GM12874 (cell line): ENCODE measurements around the gene TACO1.

Experiments
- TF ChIP-seq, protein P1 (sequence below): IDR thresholded peaks from 2 replicates; pipeline ENCODE4 v1.5.1; 2011; ENCODE audit warnings: low read depth, mild to moderate bottlenecking, control low read depth, low read length, moderate library complexity; ENCODE audit not compliant: insufficient read depth

TACO1 gene

DNA sequence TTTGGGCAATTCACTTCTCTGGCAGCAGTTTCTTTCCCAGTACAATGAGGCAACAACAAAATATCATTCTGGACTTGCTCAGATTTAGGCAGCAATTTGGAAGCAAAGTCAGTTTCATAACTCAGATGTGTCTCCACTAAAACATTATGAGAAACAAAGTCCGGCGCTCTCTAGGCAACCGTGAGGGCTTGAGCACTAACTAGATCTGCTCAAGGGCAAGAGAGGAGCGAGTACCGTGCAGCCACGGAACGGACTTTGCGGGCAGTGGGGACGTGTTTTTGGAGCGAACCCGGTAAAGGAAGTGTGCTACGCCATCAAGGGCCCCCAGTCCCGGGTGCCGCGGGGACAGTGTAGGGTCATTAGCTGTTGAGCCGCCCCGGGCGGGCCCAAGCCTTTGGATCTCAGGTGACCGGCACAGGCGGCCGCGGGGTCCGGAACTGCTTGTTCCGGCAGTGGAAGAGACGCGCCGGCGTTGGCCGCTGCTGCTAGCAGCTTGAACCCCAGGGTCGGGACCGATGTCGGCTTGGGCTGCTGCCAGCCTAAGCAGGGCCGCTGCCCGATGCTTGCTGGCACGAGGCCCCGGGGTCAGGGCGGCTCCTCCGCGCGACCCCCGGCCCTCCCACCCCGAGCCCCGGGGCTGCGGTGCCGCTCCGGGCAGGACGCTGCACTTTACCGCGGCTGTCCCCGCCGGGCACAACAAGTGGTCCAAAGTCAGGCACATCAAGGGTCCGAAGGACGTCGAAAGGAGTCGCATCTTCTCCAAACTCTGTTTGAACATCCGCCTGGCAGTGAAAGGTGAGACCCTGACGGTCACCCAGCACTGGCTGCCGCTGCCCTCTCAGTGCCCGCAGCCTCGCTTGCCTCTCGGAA, at the start of gene TACO1:
TACO1 (plus strand) TSS at position 327 of the 870 bp plus-strand sequence; CDS start at position 516, 189 bp downstream.
- TF ChIP-seq, protein P1, sequence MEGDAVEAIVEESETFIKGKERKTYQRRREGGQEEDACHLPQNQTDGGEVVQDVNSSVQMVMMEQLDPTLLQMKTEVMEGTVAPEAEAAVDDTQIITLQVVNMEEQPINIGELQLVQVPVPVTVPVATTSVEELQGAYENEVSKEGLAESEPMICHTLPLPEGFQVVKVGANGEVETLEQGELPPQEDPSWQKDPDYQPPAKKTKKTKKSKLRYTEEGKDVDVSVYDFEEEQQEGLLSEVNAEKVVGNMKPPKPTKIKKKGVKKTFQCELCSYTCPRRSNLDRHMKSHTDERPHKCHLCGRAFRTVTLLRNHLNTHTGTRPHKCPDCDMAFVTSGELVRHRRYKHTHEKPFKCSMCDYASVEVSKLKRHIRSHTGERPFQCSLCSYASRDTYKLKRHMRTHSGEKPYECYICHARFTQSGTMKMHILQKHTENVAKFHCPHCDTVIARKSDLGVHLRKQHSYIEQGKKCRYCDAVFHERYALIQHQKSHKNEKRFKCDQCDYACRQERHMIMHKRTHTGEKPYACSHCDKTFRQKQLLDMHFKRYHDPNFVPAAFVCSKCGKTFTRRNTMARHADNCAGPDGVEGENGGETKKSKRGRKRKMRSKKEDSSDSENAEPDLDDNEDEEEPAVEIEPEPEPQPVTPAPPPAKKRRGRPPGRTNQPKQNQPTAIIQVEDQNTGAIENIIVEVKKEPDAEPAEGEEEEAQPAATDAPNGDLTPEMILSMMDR = no peak

DNA sequence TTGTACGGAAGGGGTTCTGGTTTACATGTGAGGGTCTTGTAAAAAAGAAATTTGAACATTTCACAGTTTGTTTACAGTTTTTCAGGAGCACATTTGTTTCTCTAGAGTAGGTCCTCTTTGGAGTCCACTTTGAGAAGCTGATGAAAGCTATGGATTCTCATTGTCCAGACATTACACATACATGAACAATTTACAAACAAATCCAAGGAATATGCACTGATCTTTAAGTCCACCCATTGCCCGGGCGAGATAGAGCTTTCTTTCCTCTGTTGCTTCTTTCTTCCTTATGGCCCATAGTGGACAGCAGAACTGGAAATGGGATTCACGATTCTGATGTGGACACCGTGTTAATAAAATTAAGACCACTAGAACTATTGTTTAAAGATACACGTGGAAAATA, 48.5 kb upstream of the TACO1 start:
- TF ChIP-seq, protein P1 = no peak

DNA sequence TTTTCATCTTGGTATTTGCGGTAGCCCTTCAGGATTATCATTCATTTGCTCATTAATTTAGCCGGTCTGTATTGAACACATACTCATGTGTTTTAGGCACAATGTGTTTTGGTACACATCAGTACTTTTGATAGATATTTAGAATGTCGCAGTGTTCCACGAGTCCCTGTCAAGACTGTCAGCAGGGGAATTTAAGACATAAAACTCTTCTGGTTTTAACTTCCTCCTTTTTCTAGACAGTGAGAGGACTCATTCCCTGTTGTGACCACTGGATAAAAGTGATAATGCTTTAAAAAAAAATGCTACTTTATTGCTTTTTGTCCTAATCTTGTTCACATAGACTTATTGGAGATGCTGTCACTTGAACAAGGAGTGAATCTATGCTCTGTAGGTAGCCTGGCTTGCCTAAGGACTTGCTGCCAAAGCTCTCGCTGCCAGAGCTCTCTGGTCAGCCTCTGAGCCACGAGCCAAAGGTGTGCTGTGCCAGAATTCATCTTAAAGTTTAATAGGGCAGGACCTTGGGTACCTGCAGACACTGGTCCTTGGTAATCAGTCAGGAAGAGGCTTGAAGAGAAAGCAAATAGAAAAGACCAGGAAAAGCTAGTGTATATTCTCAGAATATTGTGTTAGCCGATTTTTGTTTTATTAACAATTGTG, 45.1 kb upstream of the TACO1 start:
- TF ChIP-seq, protein P1 = no peak

DNA sequence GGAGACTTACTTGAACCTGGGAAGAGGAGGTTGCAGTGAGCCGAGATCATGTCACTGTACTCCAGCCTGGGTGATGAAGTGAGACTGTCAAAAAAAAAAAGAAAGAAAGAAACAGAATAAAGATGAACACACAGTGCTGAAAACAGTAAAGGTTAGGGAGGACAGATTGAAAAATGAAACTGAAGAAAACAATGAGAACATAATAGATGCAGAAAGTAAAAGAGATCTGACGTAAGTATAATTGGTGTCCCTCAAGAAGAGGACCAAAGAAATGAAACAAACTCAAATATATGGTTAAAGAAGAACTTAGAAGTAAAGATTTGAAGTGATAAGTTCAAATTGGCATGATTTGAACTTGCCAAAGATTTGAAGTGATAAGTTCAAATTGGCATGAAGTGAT, 43.3 kb upstream of the TACO1 start:
- TF ChIP-seq, protein P1 = no peak

DNA sequence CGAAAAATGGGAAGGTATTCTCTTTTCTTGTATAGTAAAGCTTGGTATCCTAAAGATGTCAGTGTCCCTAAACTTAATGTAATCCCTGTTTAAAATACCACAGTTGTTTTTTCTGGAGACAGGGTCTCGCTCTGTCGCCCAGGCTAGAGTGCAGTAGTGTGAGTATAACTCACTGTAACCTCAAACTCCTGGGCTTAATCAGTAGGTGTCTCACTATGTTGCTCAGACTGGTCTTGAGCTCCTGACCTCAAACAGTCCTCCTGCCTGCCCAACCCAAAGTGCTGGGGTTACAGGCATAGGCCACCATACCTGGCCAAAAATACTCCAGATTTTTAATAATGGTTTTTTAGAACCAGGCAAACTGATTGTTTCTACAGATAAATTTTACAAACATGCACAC, 42.3 kb upstream of the TACO1 start:
- TF ChIP-seq, protein P1 = no peak

DNA sequence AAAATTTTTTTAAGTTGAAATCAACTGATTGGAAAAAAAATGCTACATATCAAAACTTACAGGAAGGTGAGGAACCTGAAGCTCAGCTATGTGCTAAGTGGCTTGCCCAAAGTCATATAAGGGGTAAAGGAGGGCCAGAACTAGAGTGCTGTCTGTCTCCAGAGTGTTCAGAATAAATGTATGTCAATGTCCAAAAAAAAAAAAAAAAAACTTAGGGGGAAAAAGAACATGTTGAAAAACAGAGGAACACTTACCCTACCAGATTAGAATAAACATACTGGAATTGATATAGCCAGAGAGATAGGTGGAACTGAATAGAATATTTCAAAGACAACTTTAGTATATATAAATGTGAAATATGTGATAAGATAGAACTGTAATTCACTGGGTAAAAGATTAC, 38.9 kb upstream of the TACO1 start:
- TF ChIP-seq, protein P1 = no peak

DNA sequence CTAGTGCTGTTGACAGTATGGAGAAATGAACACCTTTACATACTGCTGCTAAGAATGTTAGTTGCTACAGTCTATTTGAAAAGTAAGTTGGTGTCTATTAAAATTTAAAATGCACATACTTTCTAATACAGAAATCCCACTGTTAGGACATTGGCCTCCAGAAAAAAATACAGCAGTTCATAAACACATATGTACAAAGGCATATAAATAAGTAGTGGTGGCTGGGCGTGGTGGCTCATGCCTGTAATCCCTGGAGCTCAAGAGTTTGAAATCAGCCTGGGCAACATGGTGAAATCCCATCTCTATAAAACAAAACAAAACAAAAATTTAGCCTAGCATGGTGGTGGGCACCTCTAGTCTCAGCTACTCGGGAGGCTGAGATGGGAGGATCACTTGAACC, 37.4 kb upstream of the TACO1 start:
- TF ChIP-seq, protein P1 = no peak
